Activated T-helper 1 cell treated with anti-CD3 and anti-CD28 coated beads, Interleukin-12 subunit alpha, Interleukin-12 subunit beta, Interleukin-2, Interleukin-4 antibody, amounts not matched to agents 30 ng/mL and 10 ng/mL and 1 ng/mL, durations not matched to agents 14 hours and 24 hours and 36 hours (primary cell): ENCODE results near the gene IGFN1. TPM values are rescaled to one million over a fixed set of nuclear protein-coding genes. Genes with fewer than 3 reads are reported as not detected.

Experiments used
- DNase-seq: peaks from one replicate; pipeline ENCODE4 v3.0.0; 2021; ENCODE audit warnings: low spot score
- H3K27ac Mint-ChIP-seq: one replicate; pipeline ENCODE4 v1.8.0; 2021; ENCODE audit warnings: mild to moderate bottlenecking, mixed read lengths
- H3K27me3 Mint-ChIP-seq: one replicate; pipeline ENCODE4 v1.8.0; 2022; ENCODE audit warnings: mild to moderate bottlenecking, moderate library complexity, mixed read lengths; ENCODE audit not compliant: insufficient read depth
- H3K36me3 Mint-ChIP-seq: one replicate; pipeline ENCODE4 v1.8.0; 2021; ENCODE audit warnings: low read depth, mixed read lengths
- H3K4me1 Mint-ChIP-seq: one replicate; pipeline ENCODE4 v1.8.0; 2021; ENCODE audit warnings: low read depth, mixed read lengths
- H3K4me3 Mint-ChIP-seq: one replicate; pipeline ENCODE4 v1.8.0; 2021; ENCODE audit warnings: mild to moderate bottlenecking, moderate library complexity, mixed read lengths
- H3K9me3 Mint-ChIP-seq: one replicate; pipeline ENCODE4 v1.8.0; 2021; ENCODE audit warnings: mixed read lengths
- intact Hi-C: fragments of 100-400 bp; cut with micrococcal nuclease; formaldehyde crosslinking; loops from one replicate; pipeline ENCODE4 v1.15.1; 2024
- total RNA-seq: library from RNA; stranded (reverse); gene quantifications from 2 replicates; pipeline ENCODE4 v1.2.3, GENCODE V29; 2022

IGFN1 gene
- total RNA-seq, 1 donor from 2014 or later, result not detected

DNA sequence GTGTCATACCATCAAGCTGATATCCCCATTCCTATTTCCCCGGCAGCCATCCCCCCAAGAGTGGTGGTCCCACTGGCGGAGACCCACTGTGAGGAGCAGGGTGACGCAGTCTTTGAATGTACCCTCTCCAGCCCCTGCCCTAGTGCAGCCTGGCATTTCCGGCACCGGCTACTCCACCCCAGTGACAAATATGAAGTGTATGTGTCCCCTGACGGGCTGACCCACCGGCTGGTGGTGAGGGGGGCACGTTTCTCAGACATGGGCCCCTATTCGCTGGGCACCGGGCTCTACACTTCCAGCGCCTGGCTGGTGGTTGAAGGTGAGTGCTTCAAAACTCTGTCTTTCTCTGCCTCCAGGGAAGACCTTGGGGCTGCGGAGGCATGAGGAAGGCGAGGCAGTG, 14.4 kb downstream of the IGFN1 start:
- Mint-ChIP-seq H3K4me3 (no peak overlapping the region), H3K4me1 (no peaks in the 10 kb centered on the region), H3K9me3 (no peaks in the 10 kb centered on the region), H3K27me3 (peaks cover 13% of the 10 kb centered on the region), H3K36me3 (no peaks in the 10 kb centered on the region), H3K27ac (no peak overlapping the region)
- intact Hi-C loops, result no loop called here
- no peak for DNase-seq

DNA sequence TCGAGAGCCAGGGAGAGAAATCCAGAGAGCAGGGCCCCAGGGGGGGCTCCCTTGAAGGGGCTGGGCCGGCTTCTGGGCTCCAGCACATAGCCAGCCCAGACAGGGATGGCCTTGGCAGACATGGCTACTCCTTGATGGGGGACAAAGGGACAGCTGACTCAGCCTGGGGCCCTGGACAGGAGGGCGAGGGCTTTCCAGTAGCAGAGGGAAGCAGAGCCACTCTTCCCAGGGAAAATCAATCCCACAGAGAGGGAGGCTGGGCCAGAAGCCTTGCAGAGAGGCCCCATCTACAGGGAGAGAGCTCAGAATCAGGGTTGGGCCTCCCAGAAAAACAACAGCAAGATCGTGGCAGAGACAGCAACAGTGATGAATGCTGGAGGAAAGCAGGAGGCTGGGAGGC, 15.6 kb downstream of the IGFN1 start:
- Mint-ChIP-seq H3K9me3 (no peaks in the 10 kb centered on the region), H3K4me3 (no peak overlapping the region), H3K27me3 (peaks cover 13% of the 10 kb centered on the region), H3K36me3 (no peaks in the 10 kb centered on the region), H3K27ac (no peak overlapping the region), H3K4me1 (no peaks in the 10 kb centered on the region)
- intact Hi-C loops, result no loop called here
- no peak for DNase-seq

DNA sequence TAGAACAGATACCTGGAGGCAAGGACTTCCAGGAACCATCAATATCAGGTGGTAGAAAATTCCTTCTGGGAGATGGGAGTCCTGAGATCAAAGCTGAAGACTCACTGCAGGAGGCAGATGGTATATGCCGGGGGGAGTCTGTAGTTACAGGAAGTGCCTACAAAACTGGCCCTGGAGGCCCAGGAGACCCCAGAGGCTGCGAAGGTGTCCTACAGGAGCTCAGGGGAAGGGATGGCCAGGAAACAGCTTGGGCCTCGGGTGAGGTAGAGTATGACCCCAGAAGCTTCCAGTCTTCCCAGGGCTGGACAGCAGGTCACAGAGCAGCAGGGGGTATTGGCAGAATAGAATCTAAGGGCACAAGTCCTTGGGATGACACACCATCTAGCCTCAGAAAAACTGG, 16.4 kb downstream of the IGFN1 start:
- Mint-ChIP-seq H3K4me1 (no peaks in the 10 kb centered on the region), H3K9me3 (no peaks in the 10 kb centered on the region), H3K4me3 (no peak overlapping the region), H3K27me3 (peaks cover 18% of the 10 kb centered on the region), H3K36me3 (no peaks in the 10 kb centered on the region), H3K27ac (no peak overlapping the region)
- intact Hi-C loops, result no loop called here
- DNase-seq, result no peak

DNA sequence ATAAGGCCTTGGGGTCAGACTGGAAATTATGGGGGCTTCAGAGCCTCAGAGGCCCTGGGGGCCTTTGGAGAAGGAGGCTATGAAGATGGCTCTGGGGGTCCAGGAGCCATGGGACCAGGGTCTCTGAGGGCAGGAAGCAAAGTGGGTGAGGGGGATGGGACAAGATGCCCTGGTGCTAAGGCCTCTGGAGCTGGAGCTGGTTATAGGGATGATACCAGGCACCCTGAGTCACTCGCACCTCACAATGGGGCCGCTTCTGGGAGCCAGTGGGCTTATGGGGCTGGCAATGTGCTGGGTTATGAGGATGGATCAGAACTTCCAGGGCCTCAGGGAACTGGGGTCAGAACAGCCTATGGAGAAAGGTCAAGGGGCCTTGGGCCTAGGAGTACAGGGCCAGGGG, 17.6 kb downstream of the IGFN1 start:
- DNase-seq, result no peak
- intact Hi-C loops, result no loop called here
- peaks cover 15% of the 10 kb centered on the region for H3K27me3 Mint-ChIP-seq
- H3K4me3 Mint-ChIP-seq, result no peak overlapping the region
- H3K9me3 Mint-ChIP-seq, result no peaks in the 10 kb centered on the region
- no peaks in the 10 kb centered on the region for H3K4me1 Mint-ChIP-seq
- H3K36me3 Mint-ChIP-seq, result no peaks in the 10 kb centered on the region
- H3K27ac Mint-ChIP-seq, result no peak overlapping the region

DNA sequence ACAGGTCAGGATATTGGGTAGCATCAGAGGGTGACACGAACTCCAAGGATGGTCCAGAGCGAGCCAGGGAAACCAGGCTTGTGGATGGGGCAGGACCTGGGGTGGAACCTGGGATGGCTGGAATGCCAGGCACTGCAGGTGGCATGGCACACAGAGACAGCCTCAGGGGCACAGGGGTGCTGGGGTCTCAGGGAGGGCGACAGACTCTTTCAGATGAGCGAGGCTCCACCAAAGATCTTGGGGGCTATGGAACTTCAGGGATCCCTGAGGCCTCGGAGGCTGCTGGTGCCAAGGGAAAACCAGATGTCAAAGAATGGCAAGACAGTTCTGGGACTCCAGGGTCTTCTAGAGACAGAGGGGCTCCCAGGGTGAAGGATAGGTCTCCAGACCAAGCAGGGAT, 21.4 kb downstream of the IGFN1 start:
- no peaks in the 10 kb centered on the region for H3K9me3 Mint-ChIP-seq
- H3K4me1 Mint-ChIP-seq, result no peaks in the 10 kb centered on the region
- intact Hi-C loops, result no loop called here
- H3K27ac Mint-ChIP-seq, result no peak overlapping the region
- no peaks in the 10 kb centered on the region for H3K36me3 Mint-ChIP-seq
- DNase-seq, result no peak
- H3K27me3 Mint-ChIP-seq, result peaks cover 12% of the 10 kb centered on the region
- no peak overlapping the region for H3K4me3 Mint-ChIP-seq

DNA sequence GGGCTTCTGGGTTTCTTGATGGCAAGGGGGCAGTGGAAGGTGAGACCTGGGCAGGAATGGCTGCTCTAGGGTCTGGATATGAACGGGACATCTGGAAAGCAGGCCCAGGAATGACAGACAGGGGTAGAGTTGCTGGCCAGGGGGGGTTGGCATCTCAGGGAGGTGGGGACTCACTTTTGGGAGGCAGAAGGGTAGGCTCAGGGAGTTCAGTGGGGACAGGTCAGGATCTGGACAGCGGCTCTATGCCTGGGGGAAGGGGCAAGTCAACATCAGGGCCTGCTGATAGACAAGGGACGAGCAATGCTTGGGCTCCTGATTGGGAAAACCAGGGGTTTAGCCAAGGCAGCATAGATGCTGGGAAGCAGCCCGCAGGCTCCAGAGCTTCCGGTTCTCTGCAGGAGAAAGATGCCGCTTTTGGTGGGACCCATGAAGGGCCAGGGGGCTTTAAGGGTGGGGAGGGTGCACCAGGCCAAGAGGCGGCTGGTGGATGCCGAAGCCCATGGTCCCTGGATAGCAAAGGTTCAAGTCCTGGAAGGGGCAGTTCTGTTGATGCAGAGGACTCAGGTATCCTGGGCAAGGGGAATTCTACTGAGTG, 21.9 kb downstream of the IGFN1 start:
- intact Hi-C loops, result no loop called here
- no peaks in the 10 kb centered on the region for H3K4me1 Mint-ChIP-seq
- no peak overlapping the region for H3K27ac Mint-ChIP-seq
- no peak overlapping the region for H3K4me3 Mint-ChIP-seq
- DNase-seq, result no peak
- no peaks in the 10 kb centered on the region for H3K36me3 Mint-ChIP-seq
- H3K27me3 Mint-ChIP-seq, result peaks cover 12% of the 10 kb centered on the region
- no peaks in the 10 kb centered on the region for H3K9me3 Mint-ChIP-seq

DNA sequence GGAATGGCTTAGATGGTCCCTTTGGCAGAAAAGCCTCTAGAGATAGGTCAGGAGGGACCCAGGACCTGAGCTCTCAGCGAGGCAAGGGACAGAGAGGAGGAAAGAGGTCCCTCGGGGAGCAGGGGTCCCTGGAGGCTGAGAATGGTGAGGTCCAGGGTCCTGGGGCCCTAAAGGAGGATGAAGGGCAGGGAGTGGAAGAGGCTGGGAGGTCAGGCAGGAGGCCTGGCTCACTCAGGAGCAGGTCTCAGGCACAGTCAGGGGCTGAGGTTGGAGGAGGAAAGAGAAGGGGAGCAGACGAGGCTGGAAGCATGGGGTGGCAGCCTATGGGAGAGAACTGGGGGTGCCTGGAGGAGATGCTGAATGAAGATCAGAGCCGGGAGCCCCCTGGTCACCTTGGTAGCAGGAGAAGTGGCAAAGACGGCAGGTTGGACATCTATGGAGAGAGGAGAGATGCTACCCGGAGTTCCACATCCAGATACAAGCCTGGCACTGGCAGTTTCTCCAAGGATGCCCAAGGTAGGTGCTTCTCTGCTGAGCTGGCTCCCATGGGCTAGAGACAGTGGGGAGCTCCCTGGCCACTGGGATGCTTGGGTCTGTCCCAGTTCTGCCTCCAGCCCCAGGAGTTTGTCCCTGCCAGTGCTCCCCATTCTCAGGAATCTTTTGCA, 22.6 kb downstream of the IGFN1 start:
- Mint-ChIP-seq H3K27me3 (peaks cover 12% of the 10 kb centered on the region), H3K9me3 (no peaks in the 10 kb centered on the region), H3K4me1 (no peaks in the 10 kb centered on the region), H3K36me3 (no peaks in the 10 kb centered on the region), H3K27ac (no peak overlapping the region), H3K4me3 (no peak overlapping the region)
- intact Hi-C loops, result no loop called here
- no peak for DNase-seq

DNA sequence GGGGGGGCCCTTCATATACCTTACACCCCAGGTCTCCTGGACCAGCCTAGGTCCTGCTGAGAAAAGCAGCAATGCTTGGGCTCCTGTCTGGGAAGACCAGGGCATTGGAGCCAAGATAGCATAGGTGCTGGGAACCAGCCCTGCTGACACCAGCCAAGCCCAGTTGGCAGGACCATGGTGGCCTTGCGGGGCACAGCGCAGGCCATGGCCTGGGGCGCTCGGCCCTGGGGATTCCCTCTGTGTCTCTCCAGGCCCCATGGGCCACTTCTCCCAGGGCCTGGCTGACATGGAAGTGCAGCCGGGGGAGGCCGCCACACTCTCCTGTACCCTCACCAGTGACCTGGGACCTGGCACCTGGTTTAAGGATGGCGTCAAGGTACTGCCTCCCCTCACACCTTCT, 23.3 kb downstream of the IGFN1 start:
- Mint-ChIP-seq H3K36me3 (no peaks in the 10 kb centered on the region), H3K4me1 (no peaks in the 10 kb centered on the region), H3K4me3 (no peak overlapping the region), H3K9me3 (no peaks in the 10 kb centered on the region), H3K27ac (no peak overlapping the region), H3K27me3 (peaks cover 9% of the 10 kb centered on the region)
- DNase-seq, result no peak
- intact Hi-C loops, result no loop called here

DNA sequence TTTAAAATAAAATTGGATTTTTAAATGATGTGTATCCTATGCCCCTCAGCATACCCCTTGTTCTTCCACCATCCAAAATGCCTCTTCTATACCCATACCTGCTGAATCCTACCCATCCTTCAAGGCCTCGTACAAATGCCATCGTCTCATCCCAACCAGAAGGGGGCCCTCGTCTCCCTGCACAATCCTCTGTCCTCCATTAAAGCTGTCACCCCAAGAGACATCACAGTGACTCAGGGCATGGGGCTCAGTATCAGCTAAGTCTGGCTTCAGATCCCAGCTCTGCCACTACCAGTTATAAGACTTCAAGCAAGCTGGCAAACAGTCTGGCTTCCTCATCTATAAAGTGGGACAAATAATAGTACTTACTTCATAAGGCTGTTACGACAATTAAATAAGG, 23.8 kb downstream of the IGFN1 start:
- Mint-ChIP-seq H3K27ac (no peak overlapping the region), H3K9me3 (no peaks in the 10 kb centered on the region), H3K36me3 (no peaks in the 10 kb centered on the region), H3K4me1 (no peaks in the 10 kb centered on the region), H3K27me3 (peaks cover 9% of the 10 kb centered on the region), H3K4me3 (no peak overlapping the region)
- intact Hi-C loops, result no loop called here
- no peak for DNase-seq

DNA sequence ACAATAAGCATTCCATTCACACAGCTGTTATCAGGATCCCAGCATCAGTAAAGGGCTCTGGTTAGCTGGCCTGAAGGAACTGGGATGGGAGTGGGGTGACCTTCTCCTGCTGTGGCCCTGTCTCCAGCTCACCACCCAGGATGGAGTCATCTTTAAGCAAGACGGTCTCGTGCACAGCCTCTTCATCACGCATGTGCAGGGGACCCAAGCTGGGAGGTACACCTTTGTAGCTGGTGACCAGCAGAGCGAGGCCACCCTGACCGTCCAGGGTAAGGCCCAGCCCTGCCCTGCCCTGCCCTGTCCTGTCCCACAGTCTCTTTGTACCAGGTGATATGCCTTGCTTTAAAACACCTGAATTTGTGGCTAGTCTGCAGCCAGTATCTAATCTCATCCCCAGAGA, 24.3 kb downstream of the IGFN1 start:
- H3K36me3 Mint-ChIP-seq, result no peaks in the 10 kb centered on the region

DNA sequence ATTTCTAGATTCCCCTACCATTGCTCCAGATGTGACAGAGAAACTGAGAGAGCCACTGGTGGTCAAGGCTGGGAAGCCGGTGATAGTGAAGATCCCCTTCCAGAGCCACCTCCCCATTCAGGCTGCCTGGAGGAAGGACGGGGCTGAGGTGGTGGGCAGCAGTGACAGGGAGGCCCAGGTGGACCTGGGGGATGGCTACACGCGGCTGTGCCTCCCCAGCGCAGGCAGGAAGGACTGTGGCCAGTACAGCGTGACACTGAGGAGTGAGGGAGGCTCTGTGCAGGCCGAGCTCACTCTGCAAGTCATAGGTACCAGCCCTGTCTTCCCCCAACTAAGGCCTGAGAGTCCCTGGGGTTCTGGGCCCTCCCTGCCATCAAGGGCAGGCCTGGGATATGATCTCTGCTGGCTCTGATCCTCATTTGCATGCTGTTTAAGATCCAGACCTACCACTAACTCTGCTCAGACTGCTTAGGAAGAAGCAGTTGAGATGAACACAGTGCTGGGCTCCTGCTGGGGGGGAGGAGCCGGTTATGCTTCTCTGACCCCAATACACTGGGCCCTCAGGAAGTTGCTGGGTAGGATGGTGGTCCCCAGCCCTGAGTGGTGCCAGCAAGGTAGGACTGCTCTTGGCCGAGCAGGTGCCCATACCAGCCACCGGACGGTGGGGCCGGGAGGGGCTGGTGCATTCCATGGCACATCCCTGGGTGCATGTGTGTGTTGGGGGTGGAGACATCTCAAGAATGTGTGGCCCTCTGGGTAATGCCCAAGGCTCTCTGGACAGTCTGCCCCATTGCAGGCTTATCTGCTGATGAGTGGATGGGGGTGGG, 25.1 kb downstream of the IGFN1 start:
- no peak for DNase-seq

More for the DNA sequence above, 24.3 kb downstream of the IGFN1 start:
- H3K4me1 Mint-ChIP-seq, result no peaks in the 10 kb centered on the region
- no peak overlapping the region for H3K27ac Mint-ChIP-seq
- intact Hi-C loops, result no loop called here
- no peak overlapping the region for H3K4me3 Mint-ChIP-seq
- no peak for DNase-seq
- H3K9me3 Mint-ChIP-seq, result no peaks in the 10 kb centered on the region
- peaks cover 9% of the 10 kb centered on the region for H3K27me3 Mint-ChIP-seq

DNA sequence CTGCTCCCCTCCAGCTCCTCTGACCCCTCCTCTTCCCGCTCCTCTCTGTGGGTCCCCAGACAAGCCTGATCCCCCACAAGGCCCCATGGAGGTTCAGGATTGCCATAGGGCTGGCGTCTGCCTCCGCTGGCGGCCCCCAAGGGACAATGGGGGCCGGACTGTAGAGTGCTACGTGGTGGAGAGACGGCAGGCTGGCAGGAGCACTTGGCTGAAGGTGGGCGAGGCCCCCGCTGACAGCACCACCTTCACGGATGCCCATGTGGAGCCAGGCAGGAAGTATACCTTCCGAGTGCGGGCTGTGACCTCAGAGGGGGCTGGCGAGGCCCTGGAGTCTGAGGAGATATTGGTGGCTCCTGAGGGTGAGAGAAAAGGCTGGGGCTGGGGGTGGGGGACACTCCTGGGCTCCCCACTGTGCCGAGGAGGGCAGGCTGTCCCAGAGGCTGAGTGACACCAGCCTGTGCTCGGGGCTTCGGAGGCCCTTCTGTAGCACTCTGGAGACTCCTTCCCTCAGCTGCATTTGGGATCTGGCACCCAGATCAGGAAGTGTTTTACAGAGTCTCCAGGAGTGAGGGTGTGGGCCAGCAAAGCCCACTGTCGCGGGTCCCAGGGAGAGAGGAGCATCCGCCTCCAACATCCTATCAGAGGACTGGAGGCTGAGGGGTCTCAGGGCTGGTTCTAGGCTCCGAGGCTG, 25.9 kb downstream of the IGFN1 start:
- no peak overlapping the region for H3K4me3 Mint-ChIP-seq
- H3K27ac Mint-ChIP-seq, result no peak overlapping the region
- no peaks in the 10 kb centered on the region for H3K9me3 Mint-ChIP-seq
- DNase-seq, result no peak
- H3K36me3 Mint-ChIP-seq, result no peaks in the 10 kb centered on the region
- H3K27me3 Mint-ChIP-seq, result peaks cover 5% of the 10 kb centered on the region
- no peaks in the 10 kb centered on the region for H3K4me1 Mint-ChIP-seq
- intact Hi-C loops, result no loop called here

More for the DNA sequence above, 25.1 kb downstream of the IGFN1 start:
- intact Hi-C loops, result no loop called here
- no peaks in the 10 kb centered on the region for H3K36me3 Mint-ChIP-seq
- no peak overlapping the region for H3K4me3 Mint-ChIP-seq
- H3K27ac Mint-ChIP-seq, result no peak overlapping the region
- peaks cover 9% of the 10 kb centered on the region for H3K27me3 Mint-ChIP-seq
- no peaks in the 10 kb centered on the region for H3K4me1 Mint-ChIP-seq
- no peaks in the 10 kb centered on the region for H3K9me3 Mint-ChIP-seq

DNA sequence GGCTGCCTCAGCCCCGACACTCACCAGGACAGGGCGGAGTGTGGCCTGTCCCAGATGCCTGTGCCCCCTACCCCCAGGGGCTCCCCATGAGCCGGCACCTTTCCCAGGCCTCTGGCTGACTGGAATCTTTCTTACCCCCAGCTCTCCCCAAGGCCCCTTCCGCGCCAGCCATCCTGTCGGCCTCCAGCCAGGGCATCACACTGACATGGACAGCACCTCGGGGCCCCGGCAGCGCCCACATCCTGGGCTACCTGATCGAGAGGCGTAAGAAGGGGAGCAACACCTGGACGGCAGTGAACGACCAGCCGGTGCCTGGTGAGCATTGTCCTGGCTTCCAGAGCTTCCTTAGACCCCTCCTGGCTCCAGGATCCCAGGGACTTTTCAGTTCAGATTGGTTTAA, 26.5 kb downstream of the IGFN1 start:
- Mint-ChIP-seq H3K4me1 (no peaks in the 10 kb centered on the region), H3K27me3 (peaks cover 3% of the 10 kb centered on the region), H3K27ac (no peak overlapping the region), H3K36me3 (no peaks in the 10 kb centered on the region), H3K4me3 (no peak overlapping the region), H3K9me3 (no peaks in the 10 kb centered on the region)
- intact Hi-C loops, result no loop called here
- no peak for DNase-seq
